Jurkat, Clone E6-1 (cell line): ENCODE measurements around the gene YEATS4. TPM values are rescaled to one million over a fixed set of nuclear protein-coding genes. Genes with fewer than 3 reads are reported as not detected.
"Not testable (repeated sequence)": the region's sequence is repeated elsewhere in the genome, so short reads cannot be mapped to it uniquely, and the experiment has no call there.

Source experiments
- DNase-seq: peaks from one replicate; pipeline ENCODE4 v3.0.0-alpha.2; 2011; ENCODE audit warnings: low read depth, low spot score
- H3K4me3 ChIP-seq: 2 replicates; pipeline ENCODE4 v1.5.1; 2011; ENCODE audit warnings: mild to moderate bottlenecking, low read length, control low read depth, moderate library complexity
- polyA plus RNA-seq: library from polyadenylated mRNA; unstranded; fragments of >200 nt; gene quantifications from one replicate; pipeline ENCODE4 v1.2.1, GENCODE V29; 2012; ENCODE audit warnings: missing spikeins; ENCODE audit not compliant: insufficient read length, insufficient read depth

The YEATS4 gene
- polyA plus RNA-seq, result 56.3 TPM

DNA sequence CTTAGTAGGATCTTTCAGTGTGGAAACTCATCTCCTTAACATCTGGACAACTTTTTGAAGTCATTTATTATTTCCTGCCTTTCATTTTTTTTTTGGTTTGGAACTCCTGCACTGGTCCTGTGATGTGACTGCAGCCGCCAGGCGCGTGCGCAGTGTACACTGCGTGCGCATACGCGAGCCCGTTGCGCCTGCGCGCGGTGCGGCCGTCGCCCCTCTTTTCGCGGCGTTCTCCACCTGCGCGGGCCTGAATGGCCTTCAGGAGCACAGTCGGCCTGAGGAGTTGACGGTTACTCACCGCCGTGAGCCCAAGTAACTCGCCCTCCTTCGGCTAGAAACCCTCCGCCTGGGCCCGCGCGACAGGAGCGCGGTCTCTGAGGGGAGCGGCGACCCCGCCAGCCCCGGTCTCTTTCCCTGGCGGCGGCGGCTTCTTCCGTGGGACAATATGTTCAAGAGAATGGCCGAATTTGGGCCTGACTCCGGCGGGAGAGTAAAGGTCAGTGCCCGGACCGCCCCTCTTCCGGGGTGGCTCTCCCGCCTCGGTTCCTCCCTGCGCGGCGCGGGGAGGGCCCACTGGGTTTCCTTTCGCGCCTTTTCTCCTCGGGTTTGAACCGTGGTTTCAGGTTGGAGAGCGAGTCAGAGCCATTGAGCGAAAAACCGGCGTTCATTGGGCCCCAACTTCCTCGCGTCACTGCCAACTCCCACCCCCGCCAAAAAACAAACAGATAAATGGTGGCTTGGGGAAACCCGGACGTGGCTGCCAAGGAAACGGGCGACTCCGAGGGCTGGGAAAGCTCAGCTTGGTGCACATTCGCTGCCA lies at the start of gene YEATS4:
YEATS4 (plus strand) TSS at position 213 of the 817 bp plus-strand sequence; CDS start at position 443, 230 bp downstream.
- DNase-seq, result peak; percentile 92
- peak within 1 kb of the TSS; percentile 59 for H3K4me3 ChIP-seq

- no peak overlapping the region for H3K4me3 ChIP-seq
- no peak for DNase-seq
Observed at GRCh38 chr12:69313209-69313608, 46.3 kb upstream of the YEATS4 start.

GRCh38 chr12:69316784-69317183 lies 42.8 kb upstream of the YEATS4 start:
- not testable (repeated sequence) for DNase-seq, H3K4me3 ChIP-seq

- DNase-seq, H3K4me3 ChIP-seq: not testable (repeated sequence)
Observed at GRCh38 chr12:69317233-69317632, 42.3 kb upstream of the YEATS4 start.

- no peak overlapping the region for H3K4me3 ChIP-seq
- DNase-seq, result no peak
Observed at GRCh38 chr12:69318225-69318624, 41.3 kb upstream of the YEATS4 start.

DNA sequence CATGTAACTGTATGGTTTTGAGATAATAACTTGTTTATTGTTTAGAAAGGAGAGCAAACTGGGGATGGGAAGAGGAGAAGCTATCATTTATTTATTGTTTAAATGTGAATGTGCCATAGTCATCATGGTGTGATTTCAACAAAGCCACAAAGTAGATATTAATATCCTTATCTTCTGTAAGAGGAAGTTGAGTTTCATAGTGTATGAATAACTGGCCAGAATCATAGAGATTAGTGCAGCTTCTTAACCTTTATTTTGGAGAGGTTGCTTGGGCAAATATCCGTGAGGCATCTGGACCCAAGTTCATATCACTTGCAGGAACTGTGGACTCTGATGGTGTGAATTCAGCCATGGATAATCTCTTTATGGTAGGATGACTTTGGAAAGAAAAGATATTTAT lies 38.2 kb upstream of the YEATS4 start:
- no peak for DNase-seq
- no peak overlapping the region for H3K4me3 ChIP-seq

- DNase-seq, result peak; percentile 22
- no peak overlapping the region for H3K4me3 ChIP-seq
Observed at GRCh38 chr12:69324797-69325466, 34.6 kb upstream of the YEATS4 start.

DNA sequence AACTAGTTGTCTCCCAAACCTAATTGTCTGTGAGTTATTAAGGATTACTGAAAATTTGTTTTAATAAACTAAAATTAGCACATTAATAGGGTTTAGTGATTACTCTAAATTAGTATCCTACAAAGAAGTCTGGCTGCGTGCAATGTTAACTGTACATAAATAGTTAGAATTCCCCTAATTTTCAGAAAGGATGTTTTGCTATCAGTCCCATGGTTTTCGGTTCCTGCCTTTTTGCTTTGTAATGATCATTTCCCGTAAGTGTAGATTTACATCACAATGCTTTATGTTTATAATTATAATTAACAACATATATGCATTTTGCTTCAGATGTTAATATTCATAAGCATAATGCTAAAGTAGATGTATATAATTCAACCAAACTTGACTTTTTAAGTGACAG lies 31.1 kb upstream of the YEATS4 start:
- no peak for DNase-seq
- H3K4me3 ChIP-seq, result no peak overlapping the region

DNA sequence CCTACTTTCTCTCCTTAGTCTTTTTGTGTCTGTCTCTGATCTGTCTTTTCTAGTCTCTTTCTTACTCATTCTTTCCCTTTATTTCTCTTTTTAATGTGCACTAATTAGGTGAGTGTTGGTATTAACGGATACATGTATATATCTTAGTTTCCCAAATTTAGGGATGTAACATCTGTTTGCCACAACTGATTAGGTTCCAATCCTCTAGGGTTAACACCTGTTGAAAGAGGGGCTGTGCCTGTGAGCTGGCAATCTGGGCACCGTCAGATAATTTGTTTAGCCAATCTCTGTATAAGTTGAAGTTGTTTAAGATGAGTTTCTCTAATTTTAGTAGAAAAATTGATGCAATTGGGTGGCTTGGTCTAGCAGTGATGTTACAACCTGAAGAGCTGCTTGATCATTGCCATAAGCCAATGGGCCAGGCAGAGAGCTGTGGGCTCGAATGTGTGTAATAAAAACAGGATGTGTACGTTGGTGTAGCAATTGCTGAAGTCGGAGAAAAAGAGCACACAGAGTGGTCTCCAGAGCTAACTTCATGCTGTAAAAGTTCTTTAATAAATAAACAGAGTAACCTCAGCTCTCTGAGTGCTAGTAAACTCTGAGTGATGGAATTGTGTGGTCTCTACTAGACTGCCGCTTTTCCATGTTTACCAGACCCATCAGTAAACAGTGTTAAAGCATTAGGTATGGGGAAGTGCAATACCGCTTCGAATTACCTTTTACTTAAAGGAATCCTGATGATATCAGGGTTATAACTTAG lies 29.7 kb upstream of the YEATS4 start:
- DNase-seq, result no peak
- H3K4me3 ChIP-seq, result no peak overlapping the region

- DNase-seq, result peak; percentile 4
- H3K4me3 ChIP-seq, result peak overlapping the region; percentile 34
Observed at GRCh38 chr12:69330475-69331473, 28.8 kb upstream of the YEATS4 start.

- H3K4me3 ChIP-seq, result peak overlapping the region; percentile 34
- no peak for DNase-seq
Observed at GRCh38 chr12:69331519-69331908, 28.0 kb upstream of the YEATS4 start.

- DNase-seq, result no peak
- H3K4me3 ChIP-seq, result no peak overlapping the region
Observed at GRCh38 chr12:69331909-69332684, 27.4 kb upstream of the YEATS4 start.

- H3K4me3 ChIP-seq, result no peak overlapping the region
- no peak for DNase-seq
Observed at GRCh38 chr12:69332815-69333358, 26.7 kb upstream of the YEATS4 start.

GRCh38 chr12:69334158-69334557 lies 25.4 kb upstream of the YEATS4 start:
- no peak for DNase-seq

DNA sequence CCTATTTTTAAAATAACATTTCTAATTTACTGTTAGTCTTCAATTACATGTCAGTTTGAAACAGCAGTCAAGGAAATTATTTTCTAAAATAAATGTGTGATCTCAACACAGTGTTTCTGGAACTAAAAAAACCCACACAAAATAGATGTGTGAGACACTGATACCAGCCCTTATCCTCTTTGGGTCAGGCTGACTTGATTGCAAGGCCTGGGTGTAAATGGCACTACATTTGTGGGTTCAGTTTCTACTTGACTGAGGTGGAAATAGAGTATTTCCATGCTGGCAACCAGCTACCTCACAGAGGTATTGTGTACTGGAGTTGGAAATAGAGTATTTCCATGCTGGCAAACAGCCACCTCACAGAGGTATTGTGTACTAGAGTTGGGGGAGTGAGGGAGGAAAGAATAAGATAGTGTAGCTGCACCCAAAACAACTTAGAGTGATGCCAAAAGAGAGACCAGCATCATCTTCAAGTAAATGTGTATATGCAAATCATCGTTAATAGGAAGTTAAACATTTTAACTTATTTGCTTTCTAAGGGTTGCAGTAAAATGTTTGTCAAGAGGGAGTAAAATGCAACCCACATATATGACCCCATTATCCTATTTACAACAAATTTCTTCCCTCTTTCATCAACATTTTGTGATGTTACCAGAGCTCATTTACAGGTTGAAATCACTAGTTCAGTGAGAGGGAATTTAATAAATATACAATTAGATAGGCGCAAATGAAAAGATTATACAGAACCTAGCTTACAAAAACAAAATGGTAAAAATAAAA lies 22.0 kb upstream of the YEATS4 start:
- DNase-seq, result no peak
- no peak overlapping the region for H3K4me3 ChIP-seq

More at GRCh38 chr12:69334158-69334557, 25.4 kb upstream of the YEATS4 start:
- no peak overlapping the region for H3K4me3 ChIP-seq

GRCh38 chr12:69338120-69338859 lies 21.3 kb upstream of the YEATS4 start:
- DNase-seq, result no peak
- no peak overlapping the region for H3K4me3 ChIP-seq
